Activated naive CD8-positive, alpha-beta T cell treated with anti-CD3 and anti-CD28 coated beads, Interleukin-2, amount 50 U/mL, for 24 hours (primary cell): ENCODE data around the gene PSME1.
"Not testable (repeated sequence)": the region's sequence is repeated elsewhere in the genome, so short reads cannot be mapped to it uniquely, and the experiment has no call there.

ENCODE experiments used
- ATAC-seq: fragments of 150-1000 bp; cut with Tn5 transposase; one replicate; pipeline ENCODE4 v1.10.0; 2021
- DNase-seq: peaks from one replicate; pipeline ENCODE4 v3.0.0; 2021
- H3K27ac Mint-ChIP-seq: one replicate; pipeline ENCODE4 v1.8.0; 2021; ENCODE audit warnings: mild to moderate bottlenecking, mixed read lengths
- H3K27me3 Mint-ChIP-seq: one replicate; pipeline ENCODE4 v1.8.0; 2021; ENCODE audit warnings: mixed read lengths
- H3K36me3 Mint-ChIP-seq: one replicate; pipeline ENCODE4 v1.8.0; 2021; ENCODE audit warnings: low read depth, mixed read lengths
- H3K4me1 Mint-ChIP-seq: one replicate; pipeline ENCODE4 v1.8.0; 2021; ENCODE audit warnings: mixed read lengths
- H3K4me3 Mint-ChIP-seq: one replicate; pipeline ENCODE4 v1.8.0; 2021; ENCODE audit warnings: mild to moderate bottlenecking, moderate library complexity, mixed read lengths
- H3K9me3 Mint-ChIP-seq: one replicate; pipeline ENCODE4 v1.8.0; 2021; ENCODE audit warnings: mixed read lengths

The PSME1 gene

GRCh38 chr14:24098927-24099813 lies 36.8 kb upstream of the PSME1 start:
- H3K27ac Mint-ChIP-seq, result peak overlapping the region; percentile 50
- no peak overlapping the region for H3K4me3 Mint-ChIP-seq
- peaks cover 15% of the 10 kb centered on the region for H3K4me1 Mint-ChIP-seq
- no peak for DNase-seq
- H3K36me3 Mint-ChIP-seq, result peaks cover 62% of the 10 kb centered on the region
- H3K9me3 Mint-ChIP-seq, result no peaks in the 10 kb centered on the region
- no peak for ATAC-seq
- H3K27me3 Mint-ChIP-seq, result no peaks in the 10 kb centered on the region

GRCh38 chr14:24100197-24100981 lies 35.6 kb upstream of the PSME1 start:
- Mint-ChIP-seq H3K4me3 (no peak overlapping the region), H3K27ac (no peak overlapping the region), H3K36me3 (peaks cover 62% of the 10 kb centered on the region), H3K4me1 (peaks cover 13% of the 10 kb centered on the region), H3K9me3 (no peaks in the 10 kb centered on the region), H3K27me3 (no peaks in the 10 kb centered on the region)
- DNase-seq (no peak), ATAC-seq (no peak)

GRCh38 chr14:24100982-24101494 lies 35.0 kb upstream of the PSME1 start:
- no peak overlapping the region for H3K27ac Mint-ChIP-seq
- no peak for ATAC-seq
- peaks cover 10% of the 10 kb centered on the region for H3K4me1 Mint-ChIP-seq
- no peaks in the 10 kb centered on the region for H3K27me3 Mint-ChIP-seq
- H3K36me3 Mint-ChIP-seq, result peaks cover 56% of the 10 kb centered on the region
- no peak overlapping the region for H3K4me3 Mint-ChIP-seq
- DNase-seq, result no peak
- H3K9me3 Mint-ChIP-seq, result no peaks in the 10 kb centered on the region

GRCh38 chr14:24102357-24103048 lies 33.5 kb upstream of the PSME1 start:
- Mint-ChIP-seq H3K27me3 (no peaks in the 10 kb centered on the region), H3K27ac (no peak overlapping the region), H3K9me3 (no peaks in the 10 kb centered on the region), H3K4me3 (no peak overlapping the region), H3K36me3 (peaks cover 48% of the 10 kb centered on the region), H3K4me1 (peaks cover 7% of the 10 kb centered on the region)
- DNase-seq (no peak), ATAC-seq (no peak)

- peaks cover 44% of the 10 kb centered on the region for H3K36me3 Mint-ChIP-seq
- no peak overlapping the region for H3K4me3 Mint-ChIP-seq
- H3K9me3 Mint-ChIP-seq, result no peaks in the 10 kb centered on the region
- H3K27me3 Mint-ChIP-seq, result no peaks in the 10 kb centered on the region
- no peak for DNase-seq
- H3K27ac Mint-ChIP-seq, result peak overlapping the region; percentile 41
- ATAC-seq, result no peak
- peaks cover 11% of the 10 kb centered on the region for H3K4me1 Mint-ChIP-seq
These were observed 32.5 kb upstream of the PSME1 start for GRCh38 chr14:24103451-24103850.

- Mint-ChIP-seq H3K27ac (peak overlapping the region; percentile 53), H3K4me1 (peaks cover 23% of the 10 kb centered on the region), H3K36me3 (peaks cover 31% of the 10 kb centered on the region)
- H3K27me3 Mint-ChIP-seq, H3K4me3 Mint-ChIP-seq, DNase-seq, ATAC-seq, H3K9me3 Mint-ChIP-seq: not testable (repeated sequence)
These were observed 30.3 kb upstream of the PSME1 start for GRCh38 chr14:24105609-24106239.

GRCh38 chr14:24106672-24107271 lies 29.2 kb upstream of the PSME1 start:
- Mint-ChIP-seq H3K27ac (no peak overlapping the region), H3K4me3 (no peak overlapping the region), H3K4me1 (peaks cover 23% of the 10 kb centered on the region), H3K9me3 (no peaks in the 10 kb centered on the region), H3K27me3 (no peaks in the 10 kb centered on the region), H3K36me3 (peaks cover 25% of the 10 kb centered on the region)
- ATAC-seq, result no peak
- DNase-seq, result no peak

GRCh38 chr14:24108336-24108874 lies 27.6 kb upstream of the PSME1 start:
- Mint-ChIP-seq H3K27ac (peak overlapping the region; percentile 81), H3K36me3 (peaks cover 12% of the 10 kb centered on the region), H3K4me1 (peaks cover 23% of the 10 kb centered on the region), H3K27me3 (no peaks in the 10 kb centered on the region), H3K4me3 (no peak overlapping the region), H3K9me3 (no peaks in the 10 kb centered on the region)
- DNase-seq, result no peak
- no peak for ATAC-seq

GRCh38 chr14:24110060-24110459 lies 25.9 kb upstream of the PSME1 start:
- H3K4me1 Mint-ChIP-seq, result peaks cover 29% of the 10 kb centered on the region
- ATAC-seq (no peak), DNase-seq (no peak)
- peaks cover 3% of the 10 kb centered on the region for H3K36me3 Mint-ChIP-seq
- H3K4me3 Mint-ChIP-seq, result no peak overlapping the region
- no peak overlapping the region for H3K27ac Mint-ChIP-seq
- peaks cover 2% of the 10 kb centered on the region for H3K27me3 Mint-ChIP-seq
- no peaks in the 10 kb centered on the region for H3K9me3 Mint-ChIP-seq

- no peak for DNase-seq
- Mint-ChIP-seq H3K4me3 (no peak overlapping the region), H3K4me1 (peaks cover 33% of the 10 kb centered on the region), H3K9me3 (no peaks in the 10 kb centered on the region), H3K27ac (no peak overlapping the region), H3K36me3 (peaks cover 3% of the 10 kb centered on the region), H3K27me3 (peaks cover 2% of the 10 kb centered on the region)
- ATAC-seq, result no peak
These were observed 25.5 kb upstream of the PSME1 start for GRCh38 chr14:24110523-24110922.

GRCh38 chr14:24113379-24113800 lies 22.6 kb upstream of the PSME1 start:
- peaks cover 37% of the 10 kb centered on the region for H3K4me1 Mint-ChIP-seq
- H3K27ac Mint-ChIP-seq, result peak overlapping the region; percentile 99
- H3K27me3 Mint-ChIP-seq, result peaks cover 2% of the 10 kb centered on the region
- H3K36me3 Mint-ChIP-seq, result peaks cover 14% of the 10 kb centered on the region
- peak overlapping the region; percentile 96 for H3K4me3 Mint-ChIP-seq
- no peaks in the 10 kb centered on the region for H3K9me3 Mint-ChIP-seq
- no peak for ATAC-seq
- no peak for DNase-seq

- Mint-ChIP-seq H3K27me3 (peaks cover 2% of the 10 kb centered on the region), H3K4me1 (peaks cover 31% of the 10 kb centered on the region), H3K27ac (peak overlapping the region; percentile 99), H3K4me3 (peak overlapping the region; percentile 96), H3K36me3 (peaks cover 18% of the 10 kb centered on the region), H3K9me3 (no peaks in the 10 kb centered on the region)
- ATAC-seq (peak; percentile 53), DNase-seq (peak; percentile 84)
These were observed 22.0 kb upstream of the PSME1 start for GRCh38 chr14:24113801-24114531.
